GM13977 (cell line): ENCODE measurements around the gene BRIP1.

Experiments
- DNase-seq: peaks from one replicate; pipeline ENCODE4 v3.0.0; 2012; ENCODE audit warnings: low spot score
- CTCF ChIP-seq: IDR thresholded peaks from 2 replicates; pipeline ENCODE4 v1.5.1; 2012; ENCODE audit warnings: mild to moderate bottlenecking, control low read depth; ENCODE audit not compliant: insufficient read depth; ENCODE audit errors: extremely low read depth, missing control alignments
- in situ Hi-C: fragments of 300-500 bp; cut with MboI; formaldehyde crosslinking; loops from one replicate; pipeline ENCODE4 v1.12.0; 2022; ENCODE audit warnings: low sequenced_read_pairs, low pct_unique_long_range_greater_than_20kb, mixed read lengths, inconsistent platforms; ENCODE audit not compliant: unreplicated experiment

Gene BRIP1

GRCh38 chr17:61650749-61651148 lies 212.6 kb downstream of the BRIP1 start:
- in situ Hi-C loops, result no loop called here
- TF ChIP-seq CTCF, result no peak
- DNase-seq, result no peak

GRCh38 chr17:61648587-61648986 lies 214.7 kb downstream of the BRIP1 start:
- in situ Hi-C loops, result no loop called here
- DNase-seq, result no peak
- no peak for TF ChIP-seq CTCF

- no peak for DNase-seq
- in situ Hi-C loops, result no loop called here
- no peak for TF ChIP-seq CTCF
Observed at GRCh38 chr17:61647047-61647446, 216.3 kb downstream of the BRIP1 start.

GRCh38 chr17:61646482-61646881 lies 216.8 kb downstream of the BRIP1 start:
- no peak for DNase-seq
- no peak for TF ChIP-seq CTCF
- in situ Hi-C loops, result no loop called here

- in situ Hi-C loops, result no loop called here
- TF ChIP-seq CTCF, result no peak
- DNase-seq, result no peak
Observed at GRCh38 chr17:61645920-61646319, 217.4 kb downstream of the BRIP1 start.

GRCh38 chr17:61644800-61645774 lies 218.2 kb downstream of the BRIP1 start:
- TF ChIP-seq CTCF, result no peak
- no peak for DNase-seq
- in situ Hi-C loops, result loop anchor here (5.0 kb wide), 1 partner anchor 192 kb away; no protein-coding TSS in a partner anchor
